ENCODE data around the gene IL6ST.

- no peak for TF ChIP-seq CTCF (tag by site-specific recombination; IDR thresholded peaks at IDR 0.05)
- TF ChIP-seq YY1 (tag by site-specific recombination; IDR thresholded peaks at IDR 0.05) = no peak
- TF ChIP-seq, protein P1, sequence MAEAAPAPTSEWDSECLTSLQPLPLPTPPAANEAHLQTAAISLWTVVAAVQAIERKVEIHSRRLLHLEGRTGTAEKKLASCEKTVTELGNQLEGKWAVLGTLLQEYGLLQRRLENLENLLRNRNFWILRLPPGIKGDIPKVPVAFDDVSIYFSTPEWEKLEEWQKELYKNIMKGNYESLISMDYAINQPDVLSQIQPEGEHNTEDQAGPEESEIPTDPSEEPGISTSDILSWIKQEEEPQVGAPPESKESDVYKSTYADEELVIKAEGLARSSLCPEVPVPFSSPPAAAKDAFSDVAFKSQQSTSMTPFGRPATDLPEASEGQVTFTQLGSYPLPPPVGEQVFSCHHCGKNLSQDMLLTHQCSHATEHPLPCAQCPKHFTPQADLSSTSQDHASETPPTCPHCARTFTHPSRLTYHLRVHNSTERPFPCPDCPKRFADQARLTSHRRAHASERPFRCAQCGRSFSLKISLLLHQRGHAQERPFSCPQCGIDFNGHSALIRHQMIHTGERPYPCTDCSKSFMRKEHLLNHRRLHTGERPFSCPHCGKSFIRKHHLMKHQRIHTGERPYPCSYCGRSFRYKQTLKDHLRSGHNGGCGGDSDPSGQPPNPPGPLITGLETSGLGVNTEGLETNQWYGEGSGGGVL (tag by site-specific recombination; IDR thresholded peaks at IDR 0.05) = no peak
- TF ChIP-seq ZBTB8A (tag by site-specific recombination; IDR thresholded peaks at IDR 0.05) = no peak
- TF ChIP-seq, protein P2, sequence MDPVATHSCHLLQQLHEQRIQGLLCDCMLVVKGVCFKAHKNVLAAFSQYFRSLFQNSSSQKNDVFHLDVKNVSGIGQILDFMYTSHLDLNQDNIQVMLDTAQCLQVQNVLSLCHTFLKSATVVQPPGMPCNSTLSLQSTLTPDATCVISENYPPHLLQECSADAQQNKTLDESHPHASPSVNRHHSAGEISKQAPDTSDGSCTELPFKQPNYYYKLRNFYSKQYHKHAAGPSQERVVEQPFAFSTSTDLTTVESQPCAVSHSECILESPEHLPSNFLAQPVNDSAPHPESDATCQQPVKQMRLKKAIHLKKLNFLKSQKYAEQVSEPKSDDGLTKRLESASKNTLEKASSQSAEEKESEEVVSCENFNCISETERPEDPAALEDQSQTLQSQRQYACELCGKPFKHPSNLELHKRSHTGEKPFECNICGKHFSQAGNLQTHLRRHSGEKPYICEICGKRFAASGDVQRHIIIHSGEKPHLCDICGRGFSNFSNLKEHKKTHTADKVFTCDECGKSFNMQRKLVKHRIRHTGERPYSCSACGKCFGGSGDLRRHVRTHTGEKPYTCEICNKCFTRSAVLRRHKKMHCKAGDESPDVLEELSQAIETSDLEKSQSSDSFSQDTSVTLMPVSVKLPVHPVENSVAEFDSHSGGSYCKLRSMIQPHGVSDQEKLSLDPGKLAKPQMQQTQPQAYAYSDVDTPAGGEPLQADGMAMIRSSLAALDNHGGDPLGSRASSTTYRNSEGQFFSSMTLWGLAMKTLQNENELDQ (tag by site-specific recombination; IDR thresholded peaks at IDR 0.05; ENCODE audit: low read depth) = no peak
- TF ChIP-seq, protein P3, sequence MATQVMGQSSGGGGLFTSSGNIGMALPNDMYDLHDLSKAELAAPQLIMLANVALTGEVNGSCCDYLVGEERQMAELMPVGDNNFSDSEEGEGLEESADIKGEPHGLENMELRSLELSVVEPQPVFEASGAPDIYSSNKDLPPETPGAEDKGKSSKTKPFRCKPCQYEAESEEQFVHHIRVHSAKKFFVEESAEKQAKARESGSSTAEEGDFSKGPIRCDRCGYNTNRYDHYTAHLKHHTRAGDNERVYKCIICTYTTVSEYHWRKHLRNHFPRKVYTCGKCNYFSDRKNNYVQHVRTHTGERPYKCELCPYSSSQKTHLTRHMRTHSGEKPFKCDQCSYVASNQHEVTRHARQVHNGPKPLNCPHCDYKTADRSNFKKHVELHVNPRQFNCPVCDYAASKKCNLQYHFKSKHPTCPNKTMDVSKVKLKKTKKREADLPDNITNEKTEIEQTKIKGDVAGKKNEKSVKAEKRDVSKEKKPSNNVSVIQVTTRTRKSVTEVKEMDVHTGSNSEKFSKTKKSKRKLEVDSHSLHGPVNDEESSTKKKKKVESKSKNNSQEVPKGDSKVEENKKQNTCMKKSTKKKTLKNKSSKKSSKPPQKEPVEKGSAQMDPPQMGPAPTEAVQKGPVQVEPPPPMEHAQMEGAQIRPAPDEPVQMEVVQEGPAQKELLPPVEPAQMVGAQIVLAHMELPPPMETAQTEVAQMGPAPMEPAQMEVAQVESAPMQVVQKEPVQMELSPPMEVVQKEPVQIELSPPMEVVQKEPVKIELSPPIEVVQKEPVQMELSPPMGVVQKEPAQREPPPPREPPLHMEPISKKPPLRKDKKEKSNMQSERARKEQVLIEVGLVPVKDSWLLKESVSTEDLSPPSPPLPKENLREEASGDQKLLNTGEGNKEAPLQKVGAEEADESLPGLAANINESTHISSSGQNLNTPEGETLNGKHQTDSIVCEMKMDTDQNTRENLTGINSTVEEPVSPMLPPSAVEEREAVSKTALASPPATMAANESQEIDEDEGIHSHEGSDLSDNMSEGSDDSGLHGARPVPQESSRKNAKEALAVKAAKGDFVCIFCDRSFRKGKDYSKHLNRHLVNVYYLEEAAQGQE (tag by site-specific recombination; IDR thresholded peaks at IDR 0.05) = no peak
- no peak for TF ChIP-seq ZNF768 (tag by site-specific recombination; IDR thresholded peaks at IDR 0.05)
- no peak for TF ChIP-seq ZNF292 (tag by site-specific recombination; IDR thresholded peaks at IDR 0.05; ENCODE audit: borderline replicate concordance, low read depth)
- TF ChIP-seq, protein P4, sequence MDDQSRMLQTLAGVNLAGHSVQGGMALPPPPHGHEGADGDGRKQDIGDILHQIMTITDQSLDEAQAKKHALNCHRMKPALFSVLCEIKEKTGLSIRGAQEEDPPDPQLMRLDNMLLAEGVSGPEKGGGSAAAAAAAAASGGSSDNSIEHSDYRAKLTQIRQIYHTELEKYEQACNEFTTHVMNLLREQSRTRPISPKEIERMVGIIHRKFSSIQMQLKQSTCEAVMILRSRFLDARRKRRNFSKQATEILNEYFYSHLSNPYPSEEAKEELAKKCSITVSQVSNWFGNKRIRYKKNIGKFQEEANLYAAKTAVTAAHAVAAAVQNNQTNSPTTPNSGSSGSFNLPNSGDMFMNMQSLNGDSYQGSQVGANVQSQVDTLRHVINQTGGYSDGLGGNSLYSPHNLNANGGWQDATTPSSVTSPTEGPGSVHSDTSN (CRISPR knock-in tag; IDR thresholded peaks at IDR 0.05) = no peak
- TF ChIP-seq, protein P5, sequence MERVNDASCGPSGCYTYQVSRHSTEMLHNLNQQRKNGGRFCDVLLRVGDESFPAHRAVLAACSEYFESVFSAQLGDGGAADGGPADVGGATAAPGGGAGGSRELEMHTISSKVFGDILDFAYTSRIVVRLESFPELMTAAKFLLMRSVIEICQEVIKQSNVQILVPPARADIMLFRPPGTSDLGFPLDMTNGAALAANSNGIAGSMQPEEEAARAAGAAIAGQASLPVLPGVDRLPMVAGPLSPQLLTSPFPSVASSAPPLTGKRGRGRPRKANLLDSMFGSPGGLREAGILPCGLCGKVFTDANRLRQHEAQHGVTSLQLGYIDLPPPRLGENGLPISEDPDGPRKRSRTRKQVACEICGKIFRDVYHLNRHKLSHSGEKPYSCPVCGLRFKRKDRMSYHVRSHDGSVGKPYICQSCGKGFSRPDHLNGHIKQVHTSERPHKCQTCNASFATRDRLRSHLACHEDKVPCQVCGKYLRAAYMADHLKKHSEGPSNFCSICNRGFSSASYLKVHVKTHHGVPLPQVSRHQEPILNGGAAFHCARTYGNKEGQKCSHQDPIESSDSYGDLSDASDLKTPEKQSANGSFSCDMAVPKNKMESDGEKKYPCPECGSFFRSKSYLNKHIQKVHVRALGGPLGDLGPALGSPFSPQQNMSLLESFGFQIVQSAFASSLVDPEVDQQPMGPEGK (tag by site-specific recombination; IDR thresholded peaks at IDR 0.05) = no peak
- TF ChIP-seq ZNF639 (tag by site-specific recombination; IDR thresholded peaks at IDR 0.05) = no peak
These were observed 7.8 kb downstream of the IL6ST start for GRCh38 chr5:55986931-55987330.

Data from HEK293 (cell line).